SK-N-SH (cell line): ENCODE results near the gene ANK3. TPM values are rescaled to one million over a fixed set of nuclear protein-coding genes. Genes with fewer than 3 reads are reported as not detected.

ENCODE experiments used
- CTCF ChIA-PET: fragments of 300-600, 350-600 bp; formaldehyde crosslinking; extraction: SDS; loops from one replicate; lab custom pipeline; 2021; lab: Yijun Ruan, JAX
- POLR2A ChIA-PET: fragments of 350-600 bp; sonication (Branson Sonifier 250); formaldehyde crosslinking; extraction: SDS; loops from one replicate; lab custom pipeline; 2020; ENCODE audit warnings: antibody characterized with exemption, inconsistent platforms; lab: Yijun Ruan, JAX
- DNase-seq: peaks from one replicate; pipeline ENCODE4 v3.0.0; 2012
- H2AFZ ChIP-seq: fragments of 200-600 bp; sonication (generic); 2 replicates; pipeline ENCODE4 v1.8.1; 2016; ENCODE audit warnings: antibody characterized with exemption, mild to moderate bottlenecking, low read depth
- H3F3A ChIP-seq: fragments of 200-600 bp; sonication (generic); replicated peaks from 2 replicates; pipeline ENCODE3; 2016; ENCODE audit warnings: antibody characterized with exemption, mild to moderate bottlenecking; ENCODE audit not compliant: insufficient read depth
- H3K27ac ChIP-seq, 2 experiments: fragments of 200-500 bp in 1 of 2; fragments of 200-600 bp in 1 of 2; sonication (Bioruptor generic) in 1 of 2; sonication (generic), shearing (Covaris generic) in 1 of 2; 2 replicates each; pipeline versions ENCODE4 v1.5.1 to v1.6.1; 2014 to 2016; ENCODE audit warnings: low read depth in 2 of 2, inconsistent platforms in 1 of 2, low read length in 1 of 2, mild to moderate bottlenecking in 1 of 2, mixed read lengths in 1 of 2
- H3K27me3 ChIP-seq: fragments of 200-600 bp; sonication (generic), shearing (Covaris generic); 2 replicates; pipeline ENCODE4 v1.6.1; 2016; ENCODE audit warnings: mixed run types; ENCODE audit not compliant: insufficient read depth
- H3K36me3 ChIP-seq, 2 experiments: fragments of 200-500 bp in 1 of 2; fragments of 200-600 bp in 1 of 2; sonication (Bioruptor generic) in 1 of 2; sonication (generic) in 1 of 2; replicated peaks in 1 of 2; 2 replicates each; pipeline versions ENCODE3 to v1.5.1; 2014 to 2016; ENCODE audit warnings: low read length in 1 of 2, mild to moderate bottlenecking in 1 of 2; ENCODE audit not compliant: insufficient read depth in 2 of 2, control insufficient read depth in 1 of 2
- H3K4me1 ChIP-seq, 2 experiments: fragments of 200-500 bp in 1 of 2; fragments of 200-600 bp in 1 of 2; sonication (Bioruptor generic) in 1 of 2; sonication (generic), shearing (Covaris generic) in 1 of 2; 2 replicates each; pipeline versions ENCODE4 v1.5.1 to v1.6.1; 2014 to 2016; ENCODE audit warnings: low read depth in 1 of 2, low read length in 1 of 2, mixed run types in 1 of 2; ENCODE audit not compliant: insufficient read depth in 2 of 2, control insufficient read depth in 1 of 2
- H3K4me2 ChIP-seq: fragments of 200-600 bp; sonication (generic), shearing (Covaris generic); 2 replicates; pipeline ENCODE4 v1.6.1; 2017; ENCODE audit warnings: mixed run types
- H3K4me3 ChIP-seq, 2 experiments: fragments of 200-500 bp in 1 of 2; fragments of 200-600 bp in 1 of 2; sonication (Bioruptor generic) in 1 of 2; sonication (generic), shearing (Covaris generic) in 1 of 2; 2 replicates each; pipeline versions ENCODE4 v1.5.1 to v1.8.1; 2014 to 2016; ENCODE audit warnings: low read depth in 2 of 2, inconsistent platforms in 1 of 2, low read length in 1 of 2, mild to moderate bottlenecking in 1 of 2, mixed read lengths in 1 of 2, moderate library complexity in 1 of 2
- H3K79me2 ChIP-seq: fragments of 200-600 bp; sonication (generic); 2 replicates; pipeline ENCODE4 v1.8.1; 2017; ENCODE audit warnings: mild to moderate bottlenecking; ENCODE audit not compliant: insufficient read depth
- H3K9ac ChIP-seq: fragments of 200-600 bp; sonication (generic); 2 replicates; pipeline ENCODE4 v1.6.1; 2017; ENCODE audit warnings: mixed run types
- H3K9me2 ChIP-seq: fragments of 200-600 bp; sonication (generic); 2 replicates; pipeline ENCODE4 v1.6.1; 2017; ENCODE audit warnings: mixed run types
- H3K9me3 ChIP-seq: fragments of 200-600 bp; sonication (generic); 2 replicates; pipeline ENCODE4 v1.6.1; 2017; ENCODE audit warnings: mixed run types, mild to moderate bottlenecking, moderate library complexity
- H4K20me1 ChIP-seq: fragments of 200-600 bp; sonication (generic); 2 replicates; pipeline ENCODE4 v1.6.1; 2017; ENCODE audit warnings: mild to moderate bottlenecking, mixed run types; ENCODE audit not compliant: insufficient read depth
- CHD2 ChIP-seq: fragments of 150-350 bp; IDR thresholded peaks from 2 replicates; pipeline ENCODE4 v1.6.1; 2018; ENCODE audit warnings: low read length; ENCODE audit not compliant: partially characterized antibody
- FOSL2 ChIP-seq: IDR thresholded peaks from 2 replicates; pipeline ENCODE4 v1.4.0; 2012; ENCODE audit warnings: low read depth, mild to moderate bottlenecking, moderate library complexity, borderline replicate concordance
- GABPA ChIP-seq: IDR thresholded peaks from 2 replicates; pipeline ENCODE4 v1.4.0; 2012; ENCODE audit warnings: low read depth, mild to moderate bottlenecking
- GATA2 ChIP-seq: sonication (generic); formaldehyde crosslinking; IDR thresholded peaks from 2 replicates; pipeline ENCODE4 v1.5.0; 2020; ENCODE audit warnings: mild to moderate bottlenecking, missing genetic modification reagents
- IRF3 ChIP-seq: fragments of 150-350 bp; IDR thresholded peaks from 2 replicates; pipeline ENCODE4 v1.6.1; 2016; ENCODE audit warnings: mild to moderate bottlenecking, low read depth, low read length
- MXI1 ChIP-seq: IDR thresholded peaks from 2 replicates; pipeline ENCODE4 v1.6.1; 2012; ENCODE audit warnings: mild to moderate bottlenecking, low read depth, low read length, improper control_type of control experiment
- NFIC ChIP-seq: IDR thresholded peaks from 2 replicates; pipeline ENCODE4 v1.4.0; 2012; ENCODE audit warnings: borderline replicate concordance
- RAD21 ChIP-seq: IDR thresholded peaks from 2 replicates; pipeline ENCODE4 v1.6.1; 2012; ENCODE audit warnings: mild to moderate bottlenecking, low read length
- RCOR1 ChIP-seq: fragments of 150-350 bp; IDR thresholded peaks from 2 replicates; pipeline ENCODE4 v1.6.1; 2017; ENCODE audit warnings: antibody characterized with exemption, low read length
- SIN3A ChIP-seq: IDR thresholded peaks from 2 replicates; pipeline ENCODE4 v1.6.1; 2012; ENCODE audit warnings: low read depth, mild to moderate bottlenecking, low read length, moderate library complexity, borderline replicate concordance
- TAF1 ChIP-seq: IDR thresholded peaks from 2 replicates; pipeline ENCODE4 v1.6.1; 2012; ENCODE audit warnings: low read depth, mild to moderate bottlenecking, low read length, moderate library complexity, borderline replicate concordance
- TCF12 ChIP-seq: IDR thresholded peaks from 2 replicates; pipeline ENCODE4 v1.4.0; 2012
- TEAD4 ChIP-seq: IDR thresholded peaks from 2 replicates; pipeline ENCODE4 v1.4.0; 2012; ENCODE audit warnings: mild to moderate bottlenecking, borderline replicate concordance; ENCODE audit not compliant: insufficient read depth
- USF1 ChIP-seq: IDR thresholded peaks from 2 replicates; pipeline ENCODE4 v1.4.0; 2012; ENCODE audit warnings: low read depth, borderline replicate concordance
- USF2 ChIP-seq: fragments of 150-350 bp; IDR thresholded peaks from 2 replicates; pipeline ENCODE4 v1.6.1; 2017; ENCODE audit warnings: antibody characterized with exemption, low read length, low read depth, borderline replicate concordance
- WGBS: methylation state at CpG from one replicate; pipeline ENCODE4 v1.1.6; 2017; ENCODE audit warnings: low lambda C conversion rate; 5-methylcytosine and 5-hydroxymethylcytosine counted together
- polyA plus RNA-seq, 3 experiments: library from polyadenylated mRNA; depleted of rRNA; stranded (reverse); fragments of >200 nt; gene quantifications; 2 replicates each; pipeline ENCODE4 v1.2.3, GENCODE V29; 2012

The ANK3 gene
- polyA plus RNA-seq, 1 of the 3 experiments (the other 2 are of a cell fraction): 10.0 TPM

- POLR2A ChIA-PET: no interaction called here
- Histone ChIP-seq H3K4me1 (no peaks in the 10 kb centered on the region; a peak in 1 of 4 replicates), H3K27me3 (no peaks in the 10 kb centered on the region), H3K9me2 (no peaks in the 10 kb centered on the region), H3K27ac (peak overlapping the region; percentile 3 to 61; a peak in 2 of 4 replicates), H3K9me3 (no peaks in the 10 kb centered on the region), H3K4me3 (no peak overlapping the region), H3K9ac (no peak overlapping the region), H3K4me2 (0 out of 2 replicates have a peak overlapping the region, but pooled peaks have one; percentile 5), H3K79me2 (no peaks in the 10 kb centered on the region), H2AFZ (no peak overlapping the region), H3K36me3 (peaks cover 0 to 6% of the 10 kb centered on the region in 2 experiments), H3F3A (peaks cover 9% of the 10 kb centered on the region), H4K20me1 (no peaks in the 10 kb centered on the region)
- WGBS: 87% methylated on average over 3 of the region's 3 CpGs
- TF ChIP-seq MXI1: no peak
- no peak for TF ChIP-seq TCF12
- CTCF ChIA-PET: interaction anchor here (1.4 kb wide), 1 partner anchor 62 kb away, joined by 3 read pairs; no protein-coding TSS in a partner anchor
- DNase-seq: no peak
Observed at GRCh38 chr10:60147576-60148265, 242.0 kb downstream of the ANK3 start.

GRCh38 chr10:60147025-60147424, 242.7 kb downstream of the ANK3 start:
- DNase-seq: no peak
- no peaks in the 10 kb centered on the region for H3K79me2 ChIP-seq
- H2AFZ ChIP-seq: no peak overlapping the region
- ChIA-PET POLR2A (no interaction called here), CTCF (no interaction called here)
- H3K9me2 ChIP-seq: no peaks in the 10 kb centered on the region
- H3K4me2 ChIP-seq: no peak overlapping the region
- peaks cover 0 to 6% of the 10 kb centered on the region in 2 experiments for H3K36me3 ChIP-seq
- H3K4me3 ChIP-seq: no peak overlapping the region
- no peak overlapping the region for H3K9ac ChIP-seq
- no peaks in the 10 kb centered on the region; a peak in 1 of 4 replicates for H3K4me1 ChIP-seq
- H3K27ac ChIP-seq: no peak overlapping the region
- H3K27me3 ChIP-seq: no peaks in the 10 kb centered on the region
- H3K9me3 ChIP-seq: no peaks in the 10 kb centered on the region
- 93% methylated on average over 3 of the region's 4 CpGs for WGBS
- H3F3A ChIP-seq: peaks cover 9% of the 10 kb centered on the region
- H4K20me1 ChIP-seq: no peaks in the 10 kb centered on the region
- TF ChIP-seq NFIC (no peak), SIN3A (no peak), TAF1 (no peak), TCF12 (no peak), RAD21 (no peak), TEAD4 (no peak)

GRCh38 chr10:60144099-60144498, 245.6 kb downstream of the ANK3 start:
- Histone ChIP-seq H3K27me3 (no peaks in the 10 kb centered on the region), H3K4me1 (no peaks in the 10 kb centered on the region; a peak in 2 of 4 replicates), H3F3A (peaks cover 9% of the 10 kb centered on the region), H3K4me3 (no peak overlapping the region), H4K20me1 (no peaks in the 10 kb centered on the region), H3K9me2 (no peaks in the 10 kb centered on the region), H3K4me2 (no peak overlapping the region), H3K9me3 (no peaks in the 10 kb centered on the region), H2AFZ (no peak overlapping the region), H3K36me3 (no peaks in the 10 kb centered on the region), H3K9ac (no peak overlapping the region), H3K27ac (no peak overlapping the region), H3K79me2 (no peaks in the 10 kb centered on the region)
- 69% methylated on average over 3 of the region's 3 CpGs for WGBS
- CTCF ChIA-PET: interaction anchor here (0.9 to 1.1 kb wide), 3 partner anchors 10 to 43 kb away, joined by 3 to 4 read pairs (median 3); no protein-coding TSS in a partner anchor
- POLR2A ChIA-PET: no interaction called here
- no peak for TF ChIP-seq FOSL2
- TF ChIP-seq GATA2 (CRISPR knock-in tag): no peak
- TF ChIP-seq USF1: no peak
- no peak for TF ChIP-seq IRF3
- TF ChIP-seq CHD2: no peak
- no peak for TF ChIP-seq RCOR1
- no peak for TF ChIP-seq USF2
- TF ChIP-seq GABPA: no peak
- no peak for TF ChIP-seq RAD21
- no peak for DNase-seq
